ENCODE data around the gene SFI1.

SFI1 gene

DNA sequence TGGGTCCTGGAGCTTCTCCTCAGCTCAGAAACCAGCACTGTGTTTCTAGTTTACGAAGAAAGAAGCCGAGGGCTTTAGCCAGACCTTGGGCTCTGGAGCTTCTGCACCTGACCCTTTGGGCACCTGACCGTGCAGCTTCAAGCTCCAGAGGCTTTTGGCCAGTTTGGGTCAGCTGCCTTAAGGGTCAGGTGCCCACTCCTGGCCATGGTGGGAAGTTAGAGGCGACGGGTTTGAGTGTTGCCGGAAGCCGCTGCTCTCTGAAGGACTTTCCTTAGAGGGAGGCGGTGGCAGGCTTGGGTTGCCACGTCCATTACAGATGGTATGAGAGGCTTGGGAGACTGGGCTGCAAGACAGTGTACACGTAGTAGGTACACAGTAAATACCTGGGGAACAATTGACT, 113.4 kb downstream of the SFI1 start:
- in situ Hi-C loops (cut with HindIII; ENCODE audit: low pct_ligation_motif_present, low pct_unique_long_range_greater_than_20kb, low sequenced_read_pairs), result no loop called here
- no peak for DNase-seq

GRCh38 chr22:31610611-31611010, 114.3 kb downstream of the SFI1 start:
- in situ Hi-C loops (cut with HindIII; ENCODE audit: low pct_ligation_motif_present, low pct_unique_long_range_greater_than_20kb, low sequenced_read_pairs), result no loop called here
- no peak for DNase-seq

GRCh38 chr22:31611061-31611760, 114.9 kb downstream of the SFI1 start:
- in situ Hi-C loops (cut with HindIII; ENCODE audit: low pct_ligation_motif_present, low pct_unique_long_range_greater_than_20kb, low sequenced_read_pairs), result no loop called here
- DNase-seq, result no peak

GRCh38 chr22:31612891-31613285, 116.6 kb downstream of the SFI1 start:
- in situ Hi-C loops (cut with HindIII; ENCODE audit: low pct_ligation_motif_present, low pct_unique_long_range_greater_than_20kb, low sequenced_read_pairs), result no loop called here

DNA sequence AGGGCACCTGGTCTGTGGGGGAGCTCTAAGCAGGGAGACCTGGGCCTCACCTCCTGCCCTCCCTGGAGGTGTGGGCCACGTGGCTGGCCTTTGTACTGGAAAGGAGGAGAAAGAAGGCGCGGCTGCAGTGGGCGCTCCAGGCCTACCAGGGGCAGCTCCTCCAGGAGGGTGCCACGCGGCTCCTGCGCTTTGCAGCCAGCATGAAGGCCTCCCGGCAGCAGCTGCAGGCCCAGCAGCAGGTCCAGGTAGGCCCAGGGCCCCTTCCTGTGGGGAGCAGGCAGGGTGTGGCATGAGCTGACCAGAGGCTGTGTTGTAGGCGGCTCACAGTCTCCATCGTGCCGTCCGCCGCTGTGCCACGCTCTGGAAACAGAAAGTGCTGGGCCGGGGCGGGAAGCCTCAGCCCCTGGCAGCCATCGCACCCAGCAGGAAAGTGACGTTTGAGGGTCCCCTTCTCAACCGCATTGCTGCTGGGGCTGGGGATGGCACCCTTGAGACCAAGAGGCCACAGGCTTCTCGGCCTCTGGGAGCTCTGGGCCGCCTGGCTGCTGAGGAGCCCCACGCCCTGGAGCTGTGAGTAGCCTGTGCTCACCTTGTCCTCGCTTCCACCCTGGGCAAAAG, 117.1 kb downstream of the SFI1 start:
- in situ Hi-C loops (cut with HindIII; ENCODE audit: low pct_ligation_motif_present, low pct_unique_long_range_greater_than_20kb, low sequenced_read_pairs), result no loop called here
- no peak for DNase-seq

More at GRCh38 chr22:31612891-31613285, 116.6 kb downstream of the SFI1 start:
- no peak for DNase-seq

GRCh38 chr22:31613904-31614296, 117.6 kb downstream of the SFI1 start:
- in situ Hi-C loops (cut with HindIII; ENCODE audit: low pct_ligation_motif_present, low pct_unique_long_range_greater_than_20kb, low sequenced_read_pairs), result no loop called here

DNA sequence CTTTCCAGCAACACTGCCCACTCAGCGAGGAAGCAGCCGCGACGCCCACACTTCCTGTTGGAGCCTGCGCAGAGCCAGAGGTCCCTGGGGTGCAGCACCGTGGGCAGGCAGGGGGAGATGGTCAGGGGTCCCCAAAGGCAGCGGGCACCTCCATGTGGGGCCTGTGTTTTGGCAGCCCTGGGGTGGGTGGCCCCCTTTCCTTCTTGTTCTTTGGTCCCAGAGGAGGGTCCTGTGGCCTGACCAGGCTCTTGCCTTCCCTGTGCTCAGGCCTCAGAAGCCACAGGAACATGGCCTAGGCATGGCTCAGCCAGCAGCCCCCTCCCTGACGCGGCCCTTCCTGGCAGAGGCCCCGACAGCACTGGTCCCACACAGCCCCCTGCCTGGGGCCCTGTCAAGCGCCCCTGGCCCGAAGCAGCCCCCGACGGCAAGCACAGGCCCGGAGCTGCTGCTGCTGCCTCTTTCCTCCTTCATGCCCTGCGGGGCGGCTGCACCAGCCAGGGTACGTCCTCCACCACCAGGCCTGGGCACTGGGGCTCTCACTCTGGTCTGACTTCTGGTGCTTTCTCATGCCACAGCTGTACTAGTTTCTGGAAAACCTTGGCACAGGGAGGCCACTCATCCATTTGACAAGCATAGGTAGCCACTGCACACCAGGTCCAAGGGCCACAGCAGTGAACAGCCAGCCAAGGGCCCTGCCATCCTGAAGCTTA, 118.6 kb downstream of the SFI1 start:
- no peak for DNase-seq
- in situ Hi-C loops (cut with HindIII; ENCODE audit: low pct_ligation_motif_present, low pct_unique_long_range_greater_than_20kb, low sequenced_read_pairs), result no loop called here

More at GRCh38 chr22:31613904-31614296, 117.6 kb downstream of the SFI1 start:
- DNase-seq, result no peak

GRCh38 chr22:31615491-31615860, 119.1 kb downstream of the SFI1 start:
- in situ Hi-C loops (cut with HindIII; ENCODE audit: low pct_ligation_motif_present, low pct_unique_long_range_greater_than_20kb, low sequenced_read_pairs), result no loop called here

DNA sequence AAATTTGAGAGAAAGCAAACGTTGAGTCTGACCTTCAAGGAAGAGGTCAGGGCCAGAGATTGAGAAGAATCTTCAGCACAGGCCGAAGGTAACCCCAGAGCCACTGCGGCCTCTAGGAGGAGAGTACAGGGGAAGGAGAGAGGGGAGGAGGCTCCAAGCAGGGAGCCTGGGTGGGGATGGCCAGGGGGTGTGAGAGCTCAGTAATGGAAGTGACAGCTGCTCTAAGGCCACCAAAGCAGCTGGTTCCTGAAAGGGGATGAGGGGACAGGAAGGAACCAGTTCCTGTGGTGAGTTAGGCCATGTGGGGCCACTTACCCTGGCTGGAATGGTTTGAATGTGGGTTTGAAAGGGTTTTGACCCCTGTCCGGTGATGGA, 119.6 kb downstream of the SFI1 start:
- no peak for DNase-seq
- in situ Hi-C loops (cut with HindIII; ENCODE audit: low pct_ligation_motif_present, low pct_unique_long_range_greater_than_20kb, low sequenced_read_pairs), result no loop called here

More at GRCh38 chr22:31615491-31615860, 119.1 kb downstream of the SFI1 start:
- DNase-seq, result no peak

DNA sequence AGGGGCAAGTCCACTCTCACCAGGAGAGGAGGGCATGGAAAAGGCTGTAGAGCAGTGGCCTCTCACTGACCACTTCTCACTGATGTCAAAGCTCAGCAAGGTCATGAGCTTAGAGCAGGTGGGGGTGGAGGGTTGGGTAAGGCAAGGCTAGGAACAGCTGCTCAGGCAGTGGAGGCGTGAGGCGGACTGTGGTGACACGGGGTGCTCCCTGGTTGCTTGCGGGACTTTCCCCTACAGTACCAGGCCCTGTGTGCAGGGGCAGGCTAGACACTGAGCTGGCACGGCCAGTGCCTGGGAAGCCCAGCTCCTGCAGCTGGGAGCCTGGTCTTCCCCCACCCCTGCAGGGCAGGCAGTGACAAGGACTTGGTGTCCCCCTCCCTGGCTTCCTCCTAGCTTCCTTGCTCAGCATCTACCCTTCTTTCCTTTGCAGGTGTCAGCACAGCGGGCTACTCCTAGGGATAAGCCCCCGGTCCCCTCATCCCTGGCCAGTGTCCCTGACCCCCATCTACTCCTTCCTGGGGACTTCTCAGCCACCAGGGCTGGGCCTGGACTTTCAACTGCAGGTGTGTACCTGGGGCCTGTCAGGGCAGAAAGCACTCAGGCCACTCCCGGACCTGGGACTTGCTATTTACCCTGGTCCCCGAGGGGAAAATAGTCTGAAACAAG, 120.1 kb downstream of the SFI1 start:
- in situ Hi-C loops (cut with HindIII; ENCODE audit: low pct_ligation_motif_present, low pct_unique_long_range_greater_than_20kb, low sequenced_read_pairs), result no loop called here
- DNase-seq, result no peak

- DNase-seq, result no peak
- in situ Hi-C loops (cut with HindIII; ENCODE audit: low pct_ligation_motif_present, low pct_unique_long_range_greater_than_20kb, low sequenced_read_pairs), result no loop called here
Measured at GRCh38 chr22:31618057-31618456, 121.7 kb downstream of the SFI1 start.

GRCh38 chr22:31618471-31619176, 122.3 kb downstream of the SFI1 start:
- DNase-seq, result no peak
- in situ Hi-C loops (cut with HindIII; ENCODE audit: low pct_ligation_motif_present, low pct_unique_long_range_greater_than_20kb, low sequenced_read_pairs), result no loop called here

GRCh38 chr22:31619611-31620300, 123.4 kb downstream of the SFI1 start:
- in situ Hi-C loops (cut with HindIII; ENCODE audit: low pct_ligation_motif_present, low pct_unique_long_range_greater_than_20kb, low sequenced_read_pairs), result no loop called here
- DNase-seq, result no peak

GRCh38 chr22:31620756-31621480, 124.6 kb downstream of the SFI1 start:
- in situ Hi-C loops (cut with HindIII; ENCODE audit: low pct_ligation_motif_present, low pct_unique_long_range_greater_than_20kb, low sequenced_read_pairs), result no loop called here
- no peak for DNase-seq

- DNase-seq, result no peak
- in situ Hi-C loops (cut with HindIII; ENCODE audit: low pct_ligation_motif_present, low pct_unique_long_range_greater_than_20kb, low sequenced_read_pairs), result no loop called here
Measured at GRCh38 chr22:31621507-31622124, 125.3 kb downstream of the SFI1 start.

- in situ Hi-C loops (cut with HindIII; ENCODE audit: low pct_ligation_motif_present, low pct_unique_long_range_greater_than_20kb, low sequenced_read_pairs), result no loop called here
Measured at GRCh38 chr22:31622980-31623379, 126.6 kb downstream of the SFI1 start.

GRCh38 chr22:31623592-31624304, 127.4 kb downstream of the SFI1 start:
- DNase-seq, result no peak
- in situ Hi-C loops (cut with HindIII; ENCODE audit: low pct_ligation_motif_present, low pct_unique_long_range_greater_than_20kb, low sequenced_read_pairs), result no loop called here

More at GRCh38 chr22:31622980-31623379, 126.6 kb downstream of the SFI1 start:
- DNase-seq, result no peak

Data from ACHN (cell line).